Activated CD4-positive, alpha-beta T cell treated with anti-CD3 and anti-CD28 coated beads for 4 hours (primary cell): ENCODE data around the gene CHI3L2.
A peak's percentile ranks its signal among the peaks of the same experiment; 100 is the strongest.

Experiments
- DNase-seq, 2 donors: peaks; one replicate each; pipeline ENCODE4 v3.0.0-alpha.2; 2020

CHI3L2 gene

DNA sequence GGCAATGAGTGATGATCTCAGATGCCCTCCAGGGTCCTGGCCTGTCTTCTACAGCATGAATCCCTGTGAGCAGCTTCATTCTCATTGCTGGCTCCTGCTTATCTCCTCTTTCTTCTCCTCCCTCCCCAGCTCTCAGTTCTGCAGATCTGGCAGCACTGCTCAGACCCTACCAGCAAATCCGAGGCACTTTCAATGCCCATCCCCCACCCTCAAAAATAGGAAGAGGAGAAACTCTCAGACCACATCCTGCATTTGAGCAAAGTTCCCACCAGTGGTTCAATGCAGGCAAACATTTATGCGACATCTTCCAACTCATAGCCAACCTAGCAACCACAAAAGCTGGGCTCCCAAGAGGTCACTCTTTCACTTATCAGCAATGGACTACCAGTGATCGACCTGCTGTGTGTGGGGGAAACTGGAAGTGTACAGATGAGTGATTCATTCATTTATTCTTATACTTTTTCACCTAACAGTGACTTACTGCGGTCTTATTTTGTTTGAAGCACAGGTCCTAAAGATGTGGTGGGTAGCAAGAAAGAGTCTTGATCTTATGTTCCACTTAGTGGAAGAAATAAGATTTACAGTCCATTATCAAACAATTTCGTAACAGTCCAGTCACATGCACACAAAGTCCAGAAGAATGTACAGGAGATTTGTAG lies 5.8 kb upstream of the CHI3L2 start:
- peak in 1 of 2 donors; percentile 39 for DNase-seq

DNA sequence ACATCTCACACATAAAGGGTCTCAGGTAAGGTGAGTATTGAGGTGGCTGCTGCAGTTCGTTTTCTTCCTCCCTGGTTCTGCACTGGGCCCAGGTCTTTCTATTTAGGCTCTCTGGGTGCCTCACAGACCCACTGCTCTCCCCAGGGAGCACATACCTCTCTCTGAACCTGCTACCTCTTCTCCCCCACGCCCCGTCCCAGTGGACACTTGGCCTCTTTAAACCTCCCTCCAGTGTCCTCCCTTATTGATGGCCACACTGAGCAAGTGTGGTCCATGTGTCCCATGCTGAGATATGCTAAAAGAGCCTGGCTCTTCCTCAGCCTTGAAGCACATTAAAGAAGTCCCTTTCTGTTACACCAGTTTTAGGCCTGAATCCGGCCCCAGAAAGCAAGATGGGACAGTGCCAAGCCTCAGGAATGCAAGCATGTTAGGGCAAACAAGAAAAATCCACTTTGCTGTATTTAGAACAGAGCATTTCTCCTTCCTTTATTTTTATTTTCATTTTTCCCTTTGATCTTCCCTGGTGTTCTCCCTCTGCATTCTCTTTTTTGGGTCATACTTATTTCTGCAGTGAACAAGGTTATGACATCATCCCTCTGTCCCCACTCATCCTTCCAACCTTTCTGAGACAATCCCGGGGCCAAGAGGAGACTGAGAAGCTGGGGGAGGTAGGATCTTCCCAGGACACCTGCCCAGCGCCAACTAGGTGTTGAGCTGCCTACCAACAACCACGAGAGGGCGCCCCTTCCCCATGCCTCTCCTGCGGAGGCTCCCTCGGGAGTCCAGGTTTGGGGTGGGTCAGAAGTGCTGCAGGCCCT lies 5.0 kb upstream of the CHI3L2 start:
- peak; percentile 73 to 84 for DNase-seq

DNA sequence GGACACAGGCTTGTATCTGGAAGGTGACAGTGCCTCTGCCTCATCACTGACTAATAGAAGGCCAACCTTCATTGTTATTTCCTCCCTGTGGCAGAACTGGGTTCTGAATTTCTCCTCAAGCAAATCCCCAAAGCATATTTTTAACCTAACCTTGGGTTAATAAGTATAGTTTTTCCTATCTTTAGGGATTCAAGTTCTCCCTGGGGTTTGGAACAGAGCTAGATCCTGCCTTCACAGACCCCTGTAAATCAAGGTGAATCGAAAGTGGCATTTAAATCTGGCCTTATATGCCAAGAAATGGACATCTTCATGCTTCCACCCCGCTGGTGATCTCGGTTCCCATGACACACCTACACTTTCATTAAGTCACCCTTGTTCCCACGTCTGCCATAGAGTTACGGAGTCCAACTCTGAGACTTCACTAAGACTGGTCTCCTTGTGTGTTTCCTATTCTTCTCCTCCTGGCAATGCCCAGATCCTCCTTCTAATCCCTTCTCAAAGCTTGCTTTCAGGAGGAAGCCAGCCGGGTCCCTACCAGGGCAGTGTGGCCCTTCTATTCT lies 4.3 kb upstream of the CHI3L2 start:
- no peak for DNase-seq

DNA sequence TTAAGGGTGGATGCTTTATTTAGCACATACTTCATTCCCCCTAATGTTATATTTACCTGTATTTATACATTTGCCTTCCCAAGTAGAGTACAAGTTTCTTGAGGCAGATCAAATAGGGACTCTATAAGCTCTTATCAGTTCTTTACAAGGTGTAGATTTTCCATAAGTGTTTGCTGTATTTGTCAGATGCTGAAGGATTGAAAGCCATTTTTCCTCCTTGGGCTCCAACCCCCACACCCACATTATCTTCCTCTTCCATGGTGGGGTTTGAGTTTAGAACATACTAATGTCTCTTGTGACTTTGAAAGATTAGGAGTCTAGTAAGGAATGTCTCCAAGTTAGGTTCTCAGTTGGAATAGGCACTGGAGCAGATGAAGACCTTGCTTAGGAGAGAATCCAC lies 2.4 kb upstream of the CHI3L2 start:
- DNase-seq: no peak

DNA sequence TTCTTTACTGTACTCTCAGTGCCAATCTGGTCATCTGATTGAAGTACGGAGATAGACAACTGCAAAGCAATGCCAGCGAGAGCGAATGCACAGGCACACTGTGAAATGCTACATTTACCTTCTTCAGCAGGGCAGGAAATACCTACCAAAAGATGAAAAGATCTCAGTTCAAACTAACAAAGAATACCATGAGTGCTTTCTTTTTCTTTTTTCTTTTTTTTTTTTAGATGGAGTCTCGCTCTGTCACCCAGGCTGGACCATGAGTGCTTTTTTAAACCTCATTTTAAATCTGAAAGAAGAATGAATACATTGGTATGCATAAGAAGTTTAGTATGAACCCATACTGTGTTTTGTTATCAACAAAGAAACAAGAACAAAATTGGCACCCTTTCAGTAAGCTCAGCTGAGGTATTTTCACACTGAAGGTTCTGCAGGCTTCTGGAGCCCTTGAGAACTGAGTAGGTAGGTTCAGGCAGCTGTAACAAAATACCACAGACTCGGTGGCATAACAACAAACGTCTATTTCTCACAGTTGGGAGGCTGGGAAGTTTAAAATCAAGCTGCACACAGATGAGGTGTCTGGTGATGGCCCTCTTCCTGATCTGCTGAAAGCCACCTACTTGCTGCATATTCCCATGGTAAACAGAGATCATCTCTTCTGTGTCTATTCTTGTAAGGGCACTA lies 1.7 kb upstream of the CHI3L2 start:
- DNase-seq: no peak

DNA sequence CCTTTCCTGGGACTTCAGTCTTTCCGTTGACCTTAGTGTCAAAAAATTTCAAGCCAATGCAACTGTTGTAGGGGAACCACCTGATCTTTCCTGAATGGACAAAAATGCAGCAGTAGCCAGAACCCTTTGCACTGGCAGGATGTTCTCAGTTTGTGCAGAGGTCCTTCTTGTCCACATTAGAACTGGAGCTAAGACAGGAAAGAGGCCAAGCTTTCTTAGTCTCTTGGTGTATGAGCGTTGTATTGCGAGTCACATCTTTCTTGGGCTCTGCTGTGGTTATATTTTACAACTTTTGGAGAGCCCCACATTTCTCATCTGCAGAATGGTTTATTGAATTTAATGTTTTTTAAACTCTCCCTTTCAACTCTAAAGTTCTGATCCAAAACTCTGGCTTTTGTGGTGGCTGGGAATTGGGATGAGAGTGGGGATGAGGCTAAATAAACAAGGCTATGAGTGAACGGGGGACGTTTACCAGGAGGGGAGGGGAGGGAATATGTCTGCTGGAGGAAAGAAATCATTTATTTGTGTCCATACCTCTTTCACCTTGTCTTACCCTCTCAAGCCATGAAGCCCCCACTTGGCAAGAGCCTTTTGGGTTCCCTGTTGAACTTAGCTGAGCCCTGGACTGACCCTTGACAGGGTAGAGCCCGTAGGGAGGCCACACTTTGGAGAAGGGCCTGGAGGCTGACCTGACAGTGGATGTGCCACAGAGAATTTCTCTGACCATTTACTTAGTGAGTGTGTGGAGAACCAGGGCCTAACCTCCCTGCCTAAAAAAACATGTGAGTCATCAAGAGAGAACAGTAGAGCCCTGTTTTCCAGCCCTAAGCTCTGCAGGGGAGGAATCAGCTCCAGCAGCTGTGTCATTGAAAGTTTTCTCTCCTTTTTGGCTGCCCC lies 586 bp downstream of the CHI3L2 start:
- DNase-seq: no peak

DNA sequence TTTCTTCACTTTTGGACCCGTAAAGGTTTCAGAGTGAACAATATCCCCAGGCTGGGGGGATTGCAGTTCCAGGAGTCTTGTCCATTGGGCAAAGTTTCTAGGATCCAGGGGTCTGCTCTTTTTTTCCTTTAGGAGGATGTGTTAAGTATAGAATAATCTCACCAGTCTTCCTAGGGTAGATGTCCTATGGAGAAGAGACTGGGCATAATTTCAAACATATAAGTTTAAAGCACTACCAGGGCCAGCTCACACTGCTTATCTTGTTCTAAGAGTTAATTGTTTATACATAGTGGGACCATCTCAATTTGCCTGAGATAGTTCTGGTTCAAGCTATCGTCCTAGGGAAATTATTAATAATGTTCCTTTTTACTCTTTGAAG lies 1.2 kb downstream of the CHI3L2 start:
- no peak for DNase-seq

DNA sequence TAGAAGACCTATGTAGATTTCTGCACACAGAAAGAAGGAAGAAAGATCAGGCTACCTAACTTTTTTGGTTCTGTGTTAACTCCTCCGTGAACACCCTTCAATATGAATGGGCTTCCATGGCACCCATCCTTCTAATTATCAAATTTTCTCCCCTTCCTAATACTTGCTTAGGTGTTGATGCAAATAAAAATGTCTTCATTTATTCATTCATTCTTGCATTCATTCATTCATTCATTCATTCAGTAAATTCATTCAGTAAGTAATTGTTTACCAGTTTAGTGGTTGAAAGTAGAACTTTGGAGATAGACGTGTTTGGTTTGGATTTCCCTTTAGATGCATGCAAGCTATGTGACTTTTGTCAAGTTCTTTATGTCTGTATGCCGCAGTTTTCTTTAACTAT lies 4.6 kb downstream of the CHI3L2 start:
- DNase-seq: no peak

DNA sequence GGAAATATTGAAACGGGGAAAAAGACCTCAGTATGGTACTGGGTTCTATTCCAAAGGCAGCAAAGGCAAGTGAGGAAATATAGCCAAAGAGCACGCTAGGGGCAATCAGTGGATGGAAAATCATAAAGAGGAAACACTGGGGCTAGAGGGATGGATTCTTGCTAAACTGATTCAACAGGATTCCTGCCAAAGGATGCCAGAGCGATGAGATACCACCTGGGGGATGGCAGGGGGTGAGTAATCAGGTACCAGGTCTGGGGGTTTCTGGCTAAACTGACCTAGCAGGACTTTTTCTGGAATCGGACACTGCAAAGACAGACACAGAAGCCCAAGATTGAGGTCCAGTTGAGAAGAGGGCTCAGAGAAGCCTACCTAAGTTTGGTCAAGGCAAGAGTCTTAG lies 6.7 kb downstream of the CHI3L2 start:
- DNase-seq: no peak

DNA sequence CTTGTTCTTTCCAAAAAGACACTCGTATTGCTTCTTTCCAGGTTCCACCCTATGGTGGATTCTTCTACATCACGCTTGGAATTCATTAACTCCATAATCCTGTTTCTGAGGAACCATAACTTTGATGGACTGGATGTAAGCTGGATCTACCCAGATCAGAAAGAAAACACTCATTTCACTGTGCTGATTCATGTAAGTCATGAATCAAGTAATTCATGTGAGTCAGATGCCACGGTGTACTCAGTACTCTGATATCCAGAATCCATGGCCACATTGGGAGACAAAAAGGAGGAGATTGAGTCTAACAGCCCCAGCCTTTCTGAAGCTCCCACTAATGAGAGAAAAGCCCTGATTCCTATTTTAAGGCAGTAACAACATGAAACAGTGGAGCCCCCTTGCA lies 7.4 kb downstream of the CHI3L2 start:
- no peak for DNase-seq

DNA sequence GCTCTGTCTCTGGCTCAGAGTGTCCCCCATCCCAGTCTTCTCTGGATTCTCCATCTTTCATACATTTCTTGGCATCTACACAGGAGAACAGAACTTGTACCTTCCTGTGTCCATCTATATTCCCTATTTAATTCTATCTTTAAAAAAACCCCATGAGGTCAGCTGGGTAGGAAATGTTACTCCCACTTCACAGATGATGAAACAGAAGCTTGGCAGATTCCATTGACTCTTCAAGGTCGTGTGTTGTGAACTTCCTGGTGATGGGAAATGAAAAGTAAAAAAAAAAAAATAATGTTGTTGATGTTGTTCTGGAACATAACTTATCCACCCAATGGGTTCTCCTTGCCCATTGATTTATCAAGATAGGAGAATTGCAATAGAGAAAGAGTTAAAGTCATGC lies 8.9 kb downstream of the CHI3L2 start:
- no peak for DNase-seq

DNA sequence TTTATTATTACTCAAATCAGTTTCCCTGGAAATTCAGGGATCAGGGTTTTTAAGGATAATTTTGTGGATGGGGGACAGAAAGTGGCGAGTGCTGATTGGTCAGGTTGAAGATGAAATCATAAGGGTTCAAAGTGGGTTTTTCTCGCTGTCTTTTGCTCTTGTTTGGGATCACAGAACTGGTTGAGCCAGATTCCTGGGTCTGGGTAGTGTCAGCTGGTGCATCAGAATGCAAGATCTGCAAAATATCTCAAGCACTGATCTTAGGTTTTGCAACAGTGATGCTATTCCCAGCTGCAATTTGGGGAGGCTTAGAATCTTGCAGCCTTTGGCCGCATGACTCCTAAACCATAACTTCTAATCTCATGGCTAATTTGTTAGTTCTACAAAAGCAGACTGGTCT lies 9.3 kb downstream of the CHI3L2 start:
- no peak for DNase-seq

DNA sequence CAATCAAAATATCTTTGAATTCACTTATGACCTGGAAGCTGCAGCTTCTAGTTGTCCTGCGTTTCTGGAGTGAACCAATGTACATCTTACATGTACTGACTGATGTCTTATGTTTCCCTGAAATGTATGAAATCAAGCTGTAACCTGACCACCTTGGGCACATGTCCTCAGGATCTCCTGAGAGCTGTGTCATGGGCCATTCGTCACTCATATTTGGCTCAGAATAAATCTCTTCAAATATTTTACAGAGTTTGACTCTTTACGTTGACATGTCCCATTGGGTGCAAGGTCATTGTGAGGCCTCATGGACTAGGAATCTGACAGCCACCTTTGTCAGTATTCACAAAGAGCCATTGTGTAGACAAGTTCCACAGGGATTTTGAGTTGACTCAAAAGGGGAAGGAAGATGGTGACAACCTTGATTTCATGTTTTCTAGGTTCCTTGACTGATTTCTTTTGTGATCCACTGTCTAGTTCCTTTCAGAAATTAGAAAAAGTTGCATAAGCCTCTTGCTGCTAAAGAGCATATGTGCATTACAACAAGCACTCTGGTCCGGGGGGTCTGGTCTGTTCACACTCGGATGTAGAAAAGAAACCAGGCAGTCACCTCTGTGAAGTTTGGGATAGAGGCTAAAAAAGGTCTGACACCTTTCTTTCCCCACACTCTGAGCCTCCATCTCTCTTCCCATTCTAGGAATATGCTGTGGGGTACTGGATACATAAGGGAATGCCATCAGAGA lies 10.7 kb downstream of the CHI3L2 start:
- no peak for DNase-seq

DNA sequence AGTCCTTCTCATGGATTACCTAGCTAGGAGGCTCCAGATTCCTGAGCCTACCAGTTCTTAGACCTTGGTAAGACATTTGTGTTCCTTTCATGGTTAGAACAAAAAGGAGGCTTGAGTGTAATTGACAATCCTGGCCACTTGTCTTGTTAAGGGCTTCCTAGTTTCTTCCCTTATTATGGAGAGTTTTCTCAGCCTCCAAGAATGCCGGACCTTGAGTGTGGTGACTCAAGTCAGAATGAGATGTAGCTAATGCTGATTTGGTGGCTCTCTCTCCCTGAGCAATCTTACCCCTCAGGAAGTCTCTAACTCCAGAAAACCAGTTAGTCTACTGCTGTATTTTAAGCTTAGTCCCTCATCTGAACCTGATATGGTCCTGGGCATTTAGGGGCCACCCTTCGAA lies 14.3 kb downstream of the CHI3L2 start:
- DNase-seq: no peak

DNA sequence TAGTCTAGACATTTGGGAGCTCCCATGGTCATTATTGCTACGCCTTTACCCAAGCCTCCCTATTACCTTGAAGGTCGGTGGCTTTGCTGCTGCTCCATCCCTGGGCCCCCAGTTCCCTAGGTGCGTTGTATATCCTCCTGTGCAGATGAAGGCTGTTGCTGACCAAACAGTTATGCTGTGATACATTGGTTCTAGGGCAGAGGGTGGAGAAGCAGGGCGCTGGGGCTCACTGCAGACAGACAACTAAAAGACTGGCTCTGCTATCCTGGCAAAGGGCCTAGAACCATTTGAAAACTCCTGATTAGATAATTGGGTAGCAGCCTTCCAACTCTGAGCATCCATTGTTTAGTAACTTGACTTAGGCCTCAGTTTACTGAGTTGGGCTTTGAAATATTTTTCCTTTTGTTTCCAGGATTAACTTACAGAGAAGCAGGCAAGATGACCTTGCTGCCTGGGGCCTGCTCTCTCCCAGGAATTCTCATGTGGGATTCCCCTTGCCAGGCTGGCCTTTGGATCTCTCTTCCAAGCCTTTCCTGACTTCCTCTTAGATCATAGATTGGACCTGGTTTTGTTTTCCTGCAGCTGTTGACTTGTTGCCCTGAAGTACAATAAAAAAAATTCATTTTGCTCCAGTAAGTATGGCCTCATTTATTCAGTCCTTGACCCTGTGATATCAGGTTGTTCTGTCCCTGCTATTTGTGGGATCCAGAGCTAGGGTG lies 15.5 kb downstream of the CHI3L2 start:
- DNase-seq: no peak

DNA sequence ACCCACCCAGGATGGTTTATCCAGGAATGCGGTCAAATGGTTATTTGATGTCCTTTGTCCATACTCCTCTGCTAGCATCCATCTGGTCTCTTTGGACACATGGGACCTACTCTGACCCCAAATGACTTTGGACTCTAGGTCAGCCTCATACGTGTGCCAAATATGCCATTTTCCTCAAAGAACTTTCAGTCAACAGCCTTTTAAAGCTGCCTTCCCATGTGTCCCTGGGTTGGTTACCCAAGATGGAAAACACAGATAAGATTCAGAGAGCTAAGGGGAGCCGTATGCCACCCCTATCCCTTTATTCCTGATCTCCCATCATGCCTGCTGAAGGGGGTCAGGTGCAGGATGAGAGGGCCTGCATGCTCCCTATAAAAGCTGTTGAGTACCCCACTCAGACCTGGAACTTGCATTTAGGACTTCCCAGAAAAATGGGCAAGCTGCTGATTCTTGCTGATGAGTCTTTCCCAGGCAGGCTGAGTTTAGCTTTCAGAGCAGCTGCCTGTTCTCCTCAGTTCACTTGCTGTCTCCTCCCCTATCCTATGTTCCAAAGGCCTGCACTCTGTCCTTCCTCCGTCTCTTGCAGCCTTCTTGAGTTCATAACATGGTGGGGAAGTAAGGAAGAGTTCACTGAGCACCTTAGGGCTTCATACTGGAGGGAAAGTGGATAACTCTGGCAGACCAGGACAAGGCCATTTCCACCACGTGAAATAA lies 19.8 kb downstream of the CHI3L2 start:
- no peak for DNase-seq

DNA sequence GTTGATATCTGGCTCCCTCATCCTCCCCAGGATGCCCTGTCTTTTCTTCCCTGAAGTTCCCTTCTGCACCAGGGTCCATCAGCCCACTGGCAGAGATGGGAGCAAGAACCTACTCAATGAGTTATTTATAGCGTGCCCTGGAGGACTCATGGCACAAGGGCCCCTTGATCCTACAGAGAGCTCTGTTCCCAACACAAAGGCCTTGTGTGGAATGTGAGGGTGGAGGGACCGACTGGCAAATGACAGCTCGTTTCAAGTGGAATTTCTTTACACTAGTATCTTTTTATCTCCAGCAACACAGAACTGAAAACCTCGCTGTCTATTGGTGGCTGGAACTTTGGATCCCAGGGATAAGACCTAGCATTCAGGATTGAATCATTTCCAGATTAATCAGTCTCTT lies 22.4 kb downstream of the CHI3L2 start:
- DNase-seq: no peak

DNA sequence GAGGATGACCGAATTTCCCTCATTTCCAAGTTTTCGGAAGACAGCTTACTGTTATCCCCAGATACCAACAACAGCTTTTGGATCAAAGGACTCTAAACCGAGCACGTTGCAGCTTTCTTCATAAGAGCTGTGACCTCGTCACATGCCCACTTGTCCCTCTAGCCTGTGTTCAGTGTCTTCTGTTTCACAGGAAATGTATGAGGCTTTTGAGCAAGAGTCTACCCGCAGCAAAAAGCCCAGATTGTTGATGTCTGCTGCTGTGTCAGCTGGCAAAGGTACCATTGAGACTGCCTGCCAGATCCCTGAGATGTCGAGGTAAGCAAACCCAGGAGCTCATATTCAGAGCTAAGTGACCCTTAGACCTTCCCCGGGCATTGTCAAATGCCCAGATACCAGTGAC lies 24.1 kb downstream of the CHI3L2 start:
- no peak for DNase-seq

DNA sequence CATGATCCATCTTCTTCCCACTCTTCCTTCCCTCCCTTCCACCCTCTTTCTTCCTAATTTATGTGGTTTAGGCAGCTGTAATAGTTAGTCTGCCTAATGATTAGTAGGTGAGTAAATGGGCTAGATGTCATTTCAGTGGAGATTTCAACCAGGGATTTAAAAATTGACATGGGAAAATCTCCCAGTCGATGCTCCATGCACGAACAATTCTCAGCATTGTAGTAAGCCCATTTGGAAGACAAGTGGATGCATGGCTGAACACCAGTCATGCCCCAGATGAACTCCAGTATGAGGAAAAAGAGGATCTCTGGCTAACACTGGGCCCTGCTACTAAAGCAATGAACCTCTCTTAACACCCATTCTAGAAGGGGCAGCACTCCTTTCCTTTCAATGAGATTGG lies 25.3 kb downstream of the CHI3L2 start:
- DNase-seq: no peak

DNA sequence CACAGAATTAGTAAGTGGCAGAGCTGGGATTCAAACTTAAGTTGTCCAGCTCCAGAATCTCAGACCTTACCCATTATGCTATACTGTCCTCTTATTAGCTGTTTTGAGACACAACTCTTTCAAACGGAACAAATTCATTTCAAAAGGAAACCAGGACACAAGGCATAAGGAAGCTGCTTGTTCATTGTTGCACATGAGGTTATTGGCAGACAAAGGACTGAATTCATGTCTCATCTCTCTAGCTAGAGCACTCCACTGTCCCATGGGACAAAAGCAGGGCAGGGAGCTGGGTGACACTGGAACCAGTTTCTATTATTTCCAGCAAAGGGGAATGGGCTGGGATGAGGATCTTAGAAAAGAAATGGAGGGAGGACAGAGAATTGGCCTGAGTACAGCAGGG lies 26.4 kb downstream of the CHI3L2 start:
- DNase-seq: no peak
